Transverse colon (tissue), 3 donors: Measurements from ENCODE around the gene PRF1.
"Not testable (repeated sequence)": the region's sequence is repeated elsewhere in the genome, so short reads cannot be mapped to it uniquely, and the experiment has no call there.

ENCODE experiments used
- EP300 ChIP-seq: sonication (generic); formaldehyde crosslinking; IDR thresholded peaks from one replicate; pipeline ENCODE4 v1.6.1; 2017; ENCODE audit warnings: antibody characterized with exemption, low read depth
- POLR2AphosphoS5 ChIP-seq, 3 donors: sonication (generic); formaldehyde crosslinking; IDR thresholded peaks; one replicate each; pipeline ENCODE4 v1.6.1; 2016; ENCODE audit warnings: antibody characterized with exemption in 3 of 3

DNA sequence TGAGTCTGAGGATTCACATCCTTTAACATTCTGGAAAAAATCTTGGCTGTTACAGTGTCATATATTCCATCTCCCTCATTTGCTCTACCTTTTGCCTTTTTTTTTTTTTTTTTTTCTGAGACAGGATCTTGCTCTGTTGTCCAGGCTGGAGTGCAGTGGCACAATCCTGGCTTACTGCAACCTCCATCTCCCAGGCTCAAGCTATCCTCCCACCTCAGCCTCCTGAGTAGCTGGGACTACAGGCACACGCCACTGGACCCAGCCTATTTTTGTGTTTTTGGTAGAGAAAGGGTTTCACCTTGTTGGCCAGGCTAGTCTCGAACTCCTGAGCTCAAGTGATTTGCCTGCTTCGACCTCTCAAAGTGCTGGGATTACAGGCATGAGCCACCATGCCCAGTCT is 11.8 kb upstream of the PRF1 start:
- TF ChIP-seq POLR2AphosphoS5 (IDR thresholded peaks at IDR 0.05); EP300: not testable (repeated sequence)
